OCI-LY3 (cell line): ENCODE measurements around the gene ERC1.

Experiments used
- EZH2phosphoT487 ChIP-seq: fragments of 200-600 bp; shearing (Covaris generic); IDR thresholded peaks from 2 replicates; pipeline ENCODE4 v1.6.1; 2018; ENCODE audit warnings: antibody characterized with exemption, mixed run types, low read depth
- TF ChIP-seq, protein P1 (sequence below): fragments of 200-600, 300-600 bp; sonication (generic); IDR thresholded peaks from 2 replicates; pipeline ENCODE4 v1.5.1; 2014; ENCODE audit warnings: antibody characterized with exemption, low read length, low read depth

GRCh38 chr12:1496162-1496900 lies 505.3 kb downstream of the ERC1 start:
- TF ChIP-seq, protein P1, sequence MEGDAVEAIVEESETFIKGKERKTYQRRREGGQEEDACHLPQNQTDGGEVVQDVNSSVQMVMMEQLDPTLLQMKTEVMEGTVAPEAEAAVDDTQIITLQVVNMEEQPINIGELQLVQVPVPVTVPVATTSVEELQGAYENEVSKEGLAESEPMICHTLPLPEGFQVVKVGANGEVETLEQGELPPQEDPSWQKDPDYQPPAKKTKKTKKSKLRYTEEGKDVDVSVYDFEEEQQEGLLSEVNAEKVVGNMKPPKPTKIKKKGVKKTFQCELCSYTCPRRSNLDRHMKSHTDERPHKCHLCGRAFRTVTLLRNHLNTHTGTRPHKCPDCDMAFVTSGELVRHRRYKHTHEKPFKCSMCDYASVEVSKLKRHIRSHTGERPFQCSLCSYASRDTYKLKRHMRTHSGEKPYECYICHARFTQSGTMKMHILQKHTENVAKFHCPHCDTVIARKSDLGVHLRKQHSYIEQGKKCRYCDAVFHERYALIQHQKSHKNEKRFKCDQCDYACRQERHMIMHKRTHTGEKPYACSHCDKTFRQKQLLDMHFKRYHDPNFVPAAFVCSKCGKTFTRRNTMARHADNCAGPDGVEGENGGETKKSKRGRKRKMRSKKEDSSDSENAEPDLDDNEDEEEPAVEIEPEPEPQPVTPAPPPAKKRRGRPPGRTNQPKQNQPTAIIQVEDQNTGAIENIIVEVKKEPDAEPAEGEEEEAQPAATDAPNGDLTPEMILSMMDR, result no peak
- TF ChIP-seq EZH2phosphoT487, result no peak
